ENCODE data around the gene KCNN1.

DNA sequence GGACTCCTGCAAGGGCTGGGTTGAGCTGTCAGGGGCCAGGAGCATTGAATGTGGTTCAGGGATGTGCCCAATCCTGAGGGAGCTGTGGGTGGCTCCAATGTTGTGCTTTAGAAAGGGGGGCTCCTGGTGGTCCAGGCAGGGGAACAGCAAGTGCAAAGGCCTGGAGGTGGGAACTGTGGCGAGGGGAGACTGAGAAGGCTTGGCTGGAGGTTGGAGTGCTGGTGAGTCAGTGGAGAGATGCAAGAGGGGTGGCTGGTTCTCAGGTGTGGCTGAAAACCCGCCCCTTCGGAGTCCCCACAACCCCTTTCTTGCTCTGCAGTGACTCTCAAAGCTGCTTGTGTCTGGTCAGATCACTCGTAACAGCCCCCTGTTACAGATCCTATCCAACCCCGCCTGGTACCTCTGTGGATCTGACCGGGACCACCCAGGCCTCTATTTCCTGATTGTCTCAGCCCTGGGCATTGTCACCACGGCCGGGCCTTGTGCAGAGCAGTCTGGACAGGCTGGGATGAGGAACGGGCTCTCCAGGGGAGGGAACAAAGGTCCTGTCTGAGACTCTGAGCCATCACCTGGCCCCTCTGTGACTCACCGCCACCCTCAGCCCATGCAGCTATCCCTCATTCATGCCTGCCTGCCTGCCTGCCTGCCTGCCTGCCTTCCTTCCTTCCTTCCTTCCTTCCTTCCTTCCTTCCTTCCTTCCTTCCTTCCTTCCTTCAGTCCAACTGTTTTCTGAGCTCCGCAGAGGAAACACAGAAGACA is 1.4 kb upstream of the KCNN1 start:
- TF ChIP-seq ZFX (IDR thresholded peaks at IDR 0.05; ENCODE audit: borderline replicate concordance): no peak
- TF ChIP-seq, protein P1, sequence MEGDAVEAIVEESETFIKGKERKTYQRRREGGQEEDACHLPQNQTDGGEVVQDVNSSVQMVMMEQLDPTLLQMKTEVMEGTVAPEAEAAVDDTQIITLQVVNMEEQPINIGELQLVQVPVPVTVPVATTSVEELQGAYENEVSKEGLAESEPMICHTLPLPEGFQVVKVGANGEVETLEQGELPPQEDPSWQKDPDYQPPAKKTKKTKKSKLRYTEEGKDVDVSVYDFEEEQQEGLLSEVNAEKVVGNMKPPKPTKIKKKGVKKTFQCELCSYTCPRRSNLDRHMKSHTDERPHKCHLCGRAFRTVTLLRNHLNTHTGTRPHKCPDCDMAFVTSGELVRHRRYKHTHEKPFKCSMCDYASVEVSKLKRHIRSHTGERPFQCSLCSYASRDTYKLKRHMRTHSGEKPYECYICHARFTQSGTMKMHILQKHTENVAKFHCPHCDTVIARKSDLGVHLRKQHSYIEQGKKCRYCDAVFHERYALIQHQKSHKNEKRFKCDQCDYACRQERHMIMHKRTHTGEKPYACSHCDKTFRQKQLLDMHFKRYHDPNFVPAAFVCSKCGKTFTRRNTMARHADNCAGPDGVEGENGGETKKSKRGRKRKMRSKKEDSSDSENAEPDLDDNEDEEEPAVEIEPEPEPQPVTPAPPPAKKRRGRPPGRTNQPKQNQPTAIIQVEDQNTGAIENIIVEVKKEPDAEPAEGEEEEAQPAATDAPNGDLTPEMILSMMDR (IDR thresholded peaks at IDR 0.05): no peak
